ENCODE measurements around the gene GPR161. TPM values are rescaled to one million over a fixed set of nuclear protein-coding genes. Genes with fewer than 3 reads are reported as not detected.

The GPR161 gene
- polyA plus RNA-seq, 1 donor: 7.7 TPM

DNA sequence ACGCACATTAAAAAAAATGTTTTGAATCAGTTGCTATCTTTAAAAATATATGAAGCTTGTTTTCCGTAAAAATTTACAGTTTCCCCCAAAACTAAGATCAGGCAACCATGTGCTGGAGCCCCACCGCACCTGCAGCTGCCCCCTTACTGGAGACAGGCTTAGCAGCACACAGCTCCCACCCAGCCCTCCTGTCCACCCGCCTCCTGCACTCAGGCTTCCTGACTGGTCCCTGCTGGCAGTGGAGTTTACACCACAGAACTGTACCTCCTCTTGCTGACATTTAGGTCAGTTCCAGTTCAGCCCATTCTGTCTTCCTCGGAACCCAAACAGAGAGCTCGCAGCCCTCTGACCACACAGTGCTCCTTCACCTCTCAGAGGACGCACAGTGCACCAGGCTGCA, 2.1 kb downstream of the GPR161 start:
- H3K27ac ChIP-seq (ENCODE audit: low read length): no peak overlapping the region
- peaks cover 9% of the 10 kb centered on the region for H3K4me1 ChIP-seq (ENCODE audit: control insufficient read depth, insufficient read depth, low read length)
- H3K36me3 ChIP-seq (ENCODE audit: control insufficient read depth, insufficient read depth, low read length): peaks cover 2% of the 10 kb centered on the region
- no peak for DNase-seq
- 100% methylated on average over 1 of the region's 7 CpGs for WGBS (ENCODE audit: insufficient coverage, low lambda C conversion rate)
- H3K27me3 ChIP-seq (ENCODE audit: control insufficient read depth, insufficient read depth, low read length): no peaks in the 10 kb centered on the region
- no peaks in the 10 kb centered on the region for H3K9me3 ChIP-seq (ENCODE audit: control insufficient read depth, low read depth, low read length)
- no peak overlapping the region for H3K4me3 ChIP-seq (ENCODE audit: low read length)

DNA sequence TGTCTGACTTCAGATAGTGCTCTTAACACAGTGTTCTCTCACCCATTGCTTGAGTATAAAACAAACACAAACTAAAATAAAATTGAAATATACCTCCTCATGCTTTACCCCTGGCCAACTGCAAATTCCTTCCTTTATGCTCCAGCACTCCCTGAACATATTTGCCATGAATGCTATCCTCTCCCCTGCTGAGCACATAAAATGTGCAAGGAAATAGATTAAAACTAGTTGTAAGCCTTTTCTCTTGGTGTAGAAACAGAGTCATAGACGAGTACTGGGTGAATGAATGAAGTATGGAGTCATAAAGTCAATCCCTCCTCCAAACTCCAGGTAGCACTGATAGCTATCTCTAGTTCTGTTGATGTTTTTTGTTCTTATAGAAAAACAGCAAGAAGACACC, 2.6 kb downstream of the GPR161 start:
- Histone ChIP-seq H3K4me1 (ENCODE audit: control insufficient read depth, insufficient read depth, low read length) (peaks cover 9% of the 10 kb centered on the region), H3K9me3 (ENCODE audit: control insufficient read depth, low read depth, low read length) (no peaks in the 10 kb centered on the region), H3K4me3 (ENCODE audit: low read length) (no peak overlapping the region), H3K27ac (ENCODE audit: low read length) (no peak overlapping the region), H3K27me3 (ENCODE audit: control insufficient read depth, insufficient read depth, low read length) (no peaks in the 10 kb centered on the region), H3K36me3 (ENCODE audit: control insufficient read depth, insufficient read depth, low read length) (peaks cover 2% of the 10 kb centered on the region)
- DNase-seq: no peak
- no CpG with 5 or more reads among the region's 1 CpG for WGBS (ENCODE audit: insufficient coverage, low lambda C conversion rate)

DNA sequence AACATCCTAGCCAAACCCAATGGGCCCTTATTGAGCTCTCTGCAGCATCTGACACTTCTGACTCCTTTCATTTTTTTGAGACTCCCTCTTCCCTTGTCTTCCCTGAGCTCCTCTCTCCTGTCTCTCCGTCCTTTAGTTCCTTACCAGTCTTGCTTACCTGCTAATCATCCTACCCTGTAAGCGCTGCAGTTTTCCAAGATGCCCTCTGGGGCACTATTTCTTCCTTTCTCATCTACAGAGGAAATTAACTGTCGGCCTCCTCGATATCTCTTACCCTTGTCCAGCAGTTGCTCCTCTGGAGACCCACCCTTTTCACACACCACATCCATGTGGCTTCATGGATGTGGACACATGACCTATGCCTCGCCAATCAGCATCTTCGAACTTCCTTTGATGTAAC, 6.8 kb downstream of the GPR161 start:
- no peak overlapping the region for H3K4me3 ChIP-seq (ENCODE audit: low read length)
- H3K4me1 ChIP-seq (ENCODE audit: control insufficient read depth, insufficient read depth, low read length): peaks cover 2% of the 10 kb centered on the region
- no peak for DNase-seq
- H3K27me3 ChIP-seq (ENCODE audit: control insufficient read depth, insufficient read depth, low read length): no peaks in the 10 kb centered on the region
- H3K36me3 ChIP-seq (ENCODE audit: control insufficient read depth, insufficient read depth, low read length): peaks cover 2% of the 10 kb centered on the region
- H3K27ac ChIP-seq (ENCODE audit: low read length): no peak overlapping the region
- H3K9me3 ChIP-seq (ENCODE audit: control insufficient read depth, low read depth, low read length): no peaks in the 10 kb centered on the region
- WGBS (ENCODE audit: insufficient coverage, low lambda C conversion rate): 86% methylated on average over 1 of the region's 6 CpGs

DNA sequence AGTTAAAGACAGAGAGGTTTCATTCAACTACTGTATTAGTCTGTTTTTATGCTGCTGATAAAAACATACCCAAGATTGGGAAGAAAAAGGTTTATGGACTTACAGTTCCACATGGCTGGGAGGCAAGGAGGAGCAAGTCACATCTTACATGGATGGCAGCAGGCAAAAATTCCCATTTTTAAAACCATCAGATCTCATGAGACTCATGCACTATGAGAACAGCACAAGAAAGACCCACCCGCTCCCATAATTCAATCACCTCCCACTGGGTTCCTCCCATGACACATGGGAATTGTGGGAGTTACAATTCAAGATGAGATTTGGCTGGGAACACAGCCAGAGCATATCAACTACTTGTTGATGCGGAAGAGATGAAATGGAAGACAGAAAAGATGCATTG, 9.2 kb downstream of the GPR161 start:
- Histone ChIP-seq H3K4me3 (ENCODE audit: low read length) (no peak overlapping the region), H3K27ac (ENCODE audit: low read length) (no peak overlapping the region), H3K4me1 (ENCODE audit: control insufficient read depth, insufficient read depth, low read length) (peaks cover 6% of the 10 kb centered on the region), H3K36me3 (ENCODE audit: control insufficient read depth, insufficient read depth, low read length) (peaks cover 2% of the 10 kb centered on the region), H3K27me3 (ENCODE audit: control insufficient read depth, insufficient read depth, low read length) (no peaks in the 10 kb centered on the region), H3K9me3 (ENCODE audit: control insufficient read depth, low read depth, low read length) (no peaks in the 10 kb centered on the region)
- WGBS (ENCODE audit: insufficient coverage, low lambda C conversion rate): 83% methylated on average over 1 of the region's 2 CpGs
- no peak for DNase-seq

DNA sequence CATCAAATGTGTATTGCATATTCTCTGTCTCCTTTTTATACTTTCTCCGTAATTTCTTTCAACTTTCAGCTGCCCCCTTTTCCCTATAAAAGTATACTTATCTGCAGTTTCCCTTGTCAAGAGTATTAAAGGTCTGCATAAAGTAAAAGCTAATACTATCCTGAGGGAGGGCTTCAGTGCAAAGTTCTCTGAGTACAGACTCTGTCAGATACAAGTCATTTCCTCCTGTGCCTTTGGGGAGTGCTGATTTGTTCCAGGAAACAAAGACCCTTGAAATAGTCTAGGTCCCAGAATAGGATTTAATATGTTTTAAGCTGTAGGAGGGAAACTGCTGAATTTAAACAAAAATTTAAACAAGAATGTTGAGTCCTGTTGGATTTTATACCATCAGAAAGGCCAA, 11.7 kb downstream of the GPR161 start:
- Histone ChIP-seq H3K4me1 (ENCODE audit: control insufficient read depth, insufficient read depth, low read length) (peaks cover 6% of the 10 kb centered on the region), H3K9me3 (ENCODE audit: control insufficient read depth, low read depth, low read length) (no peaks in the 10 kb centered on the region), H3K4me3 (ENCODE audit: low read length) (no peak overlapping the region), H3K27ac (ENCODE audit: low read length) (no peak overlapping the region), H3K27me3 (ENCODE audit: control insufficient read depth, insufficient read depth, low read length) (no peaks in the 10 kb centered on the region), H3K36me3 (ENCODE audit: control insufficient read depth, insufficient read depth, low read length) (no peaks in the 10 kb centered on the region)
- peak in 1 of 2 donors; percentile 67 for DNase-seq
- WGBS (ENCODE audit: insufficient coverage, low lambda C conversion rate): no CpG with 5 or more reads among the region's 1 CpG

DNA sequence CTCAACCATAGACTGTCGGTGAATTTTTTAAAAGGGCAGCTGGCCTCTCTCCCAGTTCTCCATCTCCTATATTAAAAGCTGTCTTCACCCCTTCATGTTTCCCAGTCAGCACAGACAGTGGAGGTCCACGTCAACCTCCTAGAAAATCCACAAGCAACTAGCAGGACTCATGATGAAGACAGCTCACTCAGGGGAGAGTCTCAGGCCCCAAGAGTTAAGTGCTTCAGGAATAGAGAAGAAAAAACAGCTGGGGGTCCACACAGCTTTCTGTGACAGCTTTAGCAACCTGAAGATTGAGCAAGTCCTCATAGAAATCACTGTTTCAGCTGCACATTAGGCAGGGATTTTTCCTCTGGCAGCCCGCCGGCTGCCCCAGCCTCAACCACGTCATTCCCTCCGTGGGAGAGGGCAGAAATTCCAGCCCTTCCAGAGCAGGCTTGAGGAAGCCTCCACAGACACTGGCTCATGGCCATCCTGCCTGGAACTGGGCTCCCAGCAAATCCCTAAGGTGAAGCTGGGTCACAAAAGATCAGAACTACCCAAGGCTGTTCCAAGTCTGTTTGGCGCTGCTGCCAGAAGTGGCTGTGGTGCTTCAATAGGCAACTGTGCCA, 15.2 kb downstream of the GPR161 start:
- DNase-seq: no peak
- no peaks in the 10 kb centered on the region for H3K27me3 ChIP-seq (ENCODE audit: control insufficient read depth, insufficient read depth, low read length)
- H3K9me3 ChIP-seq (ENCODE audit: control insufficient read depth, low read depth, low read length): peaks cover 4% of the 10 kb centered on the region
- H3K36me3 ChIP-seq (ENCODE audit: control insufficient read depth, insufficient read depth, low read length): no peaks in the 10 kb centered on the region
- no CpG with 5 or more reads among the region's 7 CpGs for WGBS (ENCODE audit: insufficient coverage, low lambda C conversion rate)
- H3K4me3 ChIP-seq (ENCODE audit: low read length): no peak overlapping the region
- peaks cover 15% of the 10 kb centered on the region for H3K4me1 ChIP-seq (ENCODE audit: control insufficient read depth, insufficient read depth, low read length)
- no peak overlapping the region for H3K27ac ChIP-seq (ENCODE audit: low read length)

DNA sequence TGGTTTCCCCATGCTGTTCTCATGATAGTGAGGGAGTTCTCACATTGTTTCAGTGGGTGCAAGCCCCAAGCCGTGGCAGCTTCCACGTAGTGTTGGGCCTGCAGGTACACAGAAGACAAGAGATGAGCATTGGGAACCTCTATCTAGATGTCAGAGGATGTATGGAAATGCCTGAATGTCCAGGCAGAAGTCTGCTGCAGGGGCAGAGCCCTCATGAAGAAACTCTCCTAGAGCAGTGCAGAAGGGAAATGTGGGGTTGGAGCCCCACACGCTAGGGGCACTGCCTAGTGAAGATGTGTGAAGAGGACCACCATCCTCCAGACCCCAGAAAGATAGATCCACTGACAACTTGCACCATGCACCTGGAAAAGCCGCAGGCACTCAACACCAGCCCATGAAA, 17.0 kb downstream of the GPR161 start:
- H3K4me1 ChIP-seq (ENCODE audit: control insufficient read depth, insufficient read depth, low read length): peaks cover 22% of the 10 kb centered on the region
- H3K27me3 ChIP-seq (ENCODE audit: control insufficient read depth, insufficient read depth, low read length): no peaks in the 10 kb centered on the region
- H3K27ac ChIP-seq (ENCODE audit: low read length): no peak overlapping the region
- DNase-seq: no peak
- WGBS (ENCODE audit: insufficient coverage, low lambda C conversion rate): no CpG with 5 or more reads among the region's 4 CpGs
- H3K9me3 ChIP-seq (ENCODE audit: control insufficient read depth, low read depth, low read length): peaks cover 4% of the 10 kb centered on the region
- H3K4me3 ChIP-seq (ENCODE audit: low read length): no peak overlapping the region
- no peaks in the 10 kb centered on the region for H3K36me3 ChIP-seq (ENCODE audit: control insufficient read depth, insufficient read depth, low read length)

DNA sequence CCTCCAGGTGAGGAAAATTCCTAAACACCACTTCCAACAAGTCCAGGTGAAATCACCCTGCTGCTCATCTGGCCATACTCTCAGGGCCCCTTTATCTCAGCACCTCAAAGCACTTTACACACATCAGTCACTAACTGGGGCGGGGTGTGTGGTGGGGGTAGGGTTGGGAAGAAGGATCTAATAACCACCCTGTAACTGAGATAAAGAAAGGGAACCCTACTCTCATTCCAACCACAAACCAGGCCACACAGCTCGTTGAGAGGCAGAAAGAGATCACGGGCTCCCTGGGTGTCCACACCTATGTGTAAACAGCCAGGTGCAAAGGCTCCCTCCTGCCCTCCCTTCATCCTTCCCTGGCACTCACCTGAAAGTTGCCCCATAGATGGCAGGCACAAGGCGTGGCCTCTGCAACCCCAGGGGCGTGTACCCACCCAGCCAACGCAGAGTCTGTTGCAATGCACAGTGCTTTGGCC, 20.4 kb downstream of the GPR161 start:
- peak; percentile 78 to 90 for DNase-seq
- WGBS (ENCODE audit: insufficient coverage, low lambda C conversion rate): no CpG with 5 or more reads among the region's 6 CpGs
- Histone ChIP-seq H3K27ac (ENCODE audit: low read length) (peak overlapping the region; percentile 73), H3K27me3 (ENCODE audit: control insufficient read depth, insufficient read depth, low read length) (no peaks in the 10 kb centered on the region), H3K4me1 (ENCODE audit: control insufficient read depth, insufficient read depth, low read length) (peaks cover 20% of the 10 kb centered on the region), H3K36me3 (ENCODE audit: control insufficient read depth, insufficient read depth, low read length) (no peaks in the 10 kb centered on the region), H3K9me3 (ENCODE audit: control insufficient read depth, low read depth, low read length) (peaks cover 4% of the 10 kb centered on the region), H3K4me3 (ENCODE audit: low read length) (no peak overlapping the region)

DNA sequence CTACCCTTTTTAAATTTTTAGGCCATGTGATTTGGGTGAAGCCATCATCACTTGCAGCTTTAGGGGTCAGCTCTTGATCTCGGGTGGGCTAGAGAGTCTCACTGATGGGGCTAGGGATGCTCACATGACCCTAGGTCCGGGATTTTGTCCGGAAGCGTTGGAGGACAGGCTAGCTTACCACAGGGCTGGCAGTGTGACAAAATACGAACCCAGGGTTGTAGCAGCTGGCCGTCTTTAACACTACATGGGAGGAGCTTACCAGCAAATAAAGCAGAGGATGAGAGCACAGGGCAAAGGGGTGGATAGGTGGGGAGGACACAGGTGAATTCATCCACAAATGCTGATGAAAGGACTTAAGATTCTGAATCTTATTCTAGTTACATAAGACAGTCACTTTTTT, 21.9 kb downstream of the GPR161 start:
- Histone ChIP-seq H3K9me3 (ENCODE audit: control insufficient read depth, low read depth, low read length) (peaks cover 3% of the 10 kb centered on the region), H3K4me3 (ENCODE audit: low read length) (no peak overlapping the region), H3K27ac (ENCODE audit: low read length) (no peak overlapping the region), H3K4me1 (ENCODE audit: control insufficient read depth, insufficient read depth, low read length) (peaks cover 20% of the 10 kb centered on the region), H3K36me3 (ENCODE audit: control insufficient read depth, insufficient read depth, low read length) (no peaks in the 10 kb centered on the region), H3K27me3 (ENCODE audit: control insufficient read depth, insufficient read depth, low read length) (no peaks in the 10 kb centered on the region)
- peak in 1 of 2 donors; percentile 25 for DNase-seq
- WGBS (ENCODE audit: insufficient coverage, low lambda C conversion rate): no CpG with 5 or more reads among the region's 6 CpGs

DNA sequence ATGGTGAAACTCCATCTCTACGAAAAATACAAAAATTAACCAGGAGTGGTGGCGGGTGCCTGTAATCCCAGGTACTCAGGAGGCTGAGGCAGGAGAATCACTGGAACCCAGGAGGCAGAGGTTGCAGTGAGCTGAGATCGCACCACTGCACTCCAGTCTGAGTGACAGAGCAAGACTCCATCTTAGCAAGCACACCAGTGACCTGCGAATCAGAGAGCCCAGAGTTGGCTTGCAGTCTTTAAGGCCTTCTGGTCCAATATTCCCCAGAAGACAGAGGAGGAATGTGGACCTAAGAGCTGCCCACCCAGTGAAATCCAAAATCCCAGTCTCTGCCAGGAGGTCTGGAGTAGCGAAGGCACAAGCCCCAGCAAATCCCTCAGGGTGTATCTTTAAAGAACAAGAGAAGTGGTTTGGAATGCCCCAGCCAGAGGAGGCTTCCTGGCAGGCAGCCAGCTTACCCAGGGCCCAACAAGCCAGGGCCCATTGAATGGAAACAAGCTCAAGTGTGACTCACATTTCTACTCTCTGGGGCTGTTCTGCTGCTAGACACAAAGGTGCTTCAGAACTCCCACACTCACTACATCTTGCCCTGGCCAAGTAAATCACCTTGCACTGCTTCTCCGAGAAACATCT, 23.9 kb downstream of the GPR161 start:
- H3K4me1 ChIP-seq (ENCODE audit: control insufficient read depth, insufficient read depth, low read length): peaks cover 20% of the 10 kb centered on the region
- no peaks in the 10 kb centered on the region for H3K9me3 ChIP-seq (ENCODE audit: control insufficient read depth, low read depth, low read length)
- no CpG with 5 or more reads among the region's 6 CpGs for WGBS (ENCODE audit: insufficient coverage, low lambda C conversion rate)
- H3K4me3 ChIP-seq (ENCODE audit: low read length): no peak overlapping the region
- H3K36me3 ChIP-seq (ENCODE audit: control insufficient read depth, insufficient read depth, low read length): no peaks in the 10 kb centered on the region
- no peaks in the 10 kb centered on the region for H3K27me3 ChIP-seq (ENCODE audit: control insufficient read depth, insufficient read depth, low read length)
- no peak overlapping the region for H3K27ac ChIP-seq (ENCODE audit: low read length)
- no peak for DNase-seq

Data from large intestine (tissue), 3 donors.